Renal pelvis (tissue), 4 donors: Measurements from ENCODE around the gene ADAMTS5. TPM values are rescaled to one million over a fixed set of nuclear protein-coding genes. Genes with fewer than 3 reads are reported as not detected.

Source experiments
- DNase-seq: peaks from one replicate; pipeline ENCODE4 v3.0.0-alpha.2; 2013
- polyA plus RNA-seq, 3 donors: library from polyadenylated mRNA; unstranded; fragments of 120-200 nt; gene quantifications; one replicate each; pipeline ENCODE4 v1.2.1, GENCODE V29; 2013; ENCODE audit not compliant: insufficient read length in 3 of 3

Gene ADAMTS5
- polyA plus RNA-seq, 3 donors, result 16.0 to 18.0 (median 17.6) TPM

GRCh38 chr21:26956216-26956615 lies 10.7 kb downstream of the ADAMTS5 start:
- DNase-seq, result no peak

DNA sequence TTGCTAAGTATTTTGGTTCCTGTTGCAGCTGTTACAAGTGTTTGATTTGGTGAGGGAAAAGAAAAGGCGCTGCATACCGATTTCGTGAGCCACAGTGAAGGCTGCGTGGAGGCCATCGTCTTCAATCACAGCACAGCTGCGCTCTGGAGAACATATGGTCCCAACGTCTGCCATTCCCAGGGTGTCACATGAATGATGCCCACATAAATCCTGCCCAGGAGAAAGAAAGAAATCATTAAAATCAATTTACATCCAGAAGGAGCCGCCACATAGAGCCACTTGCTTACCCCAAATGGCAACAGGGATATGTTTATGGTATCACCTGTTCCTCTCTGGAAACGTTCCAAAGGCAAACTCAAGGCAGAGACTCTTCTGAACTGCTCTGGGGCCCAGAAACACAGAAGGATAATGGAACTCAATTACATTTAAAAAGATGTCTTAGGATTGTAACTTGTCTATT lies 12.2 kb downstream of the ADAMTS5 start:
- DNase-seq, result no peak

DNA sequence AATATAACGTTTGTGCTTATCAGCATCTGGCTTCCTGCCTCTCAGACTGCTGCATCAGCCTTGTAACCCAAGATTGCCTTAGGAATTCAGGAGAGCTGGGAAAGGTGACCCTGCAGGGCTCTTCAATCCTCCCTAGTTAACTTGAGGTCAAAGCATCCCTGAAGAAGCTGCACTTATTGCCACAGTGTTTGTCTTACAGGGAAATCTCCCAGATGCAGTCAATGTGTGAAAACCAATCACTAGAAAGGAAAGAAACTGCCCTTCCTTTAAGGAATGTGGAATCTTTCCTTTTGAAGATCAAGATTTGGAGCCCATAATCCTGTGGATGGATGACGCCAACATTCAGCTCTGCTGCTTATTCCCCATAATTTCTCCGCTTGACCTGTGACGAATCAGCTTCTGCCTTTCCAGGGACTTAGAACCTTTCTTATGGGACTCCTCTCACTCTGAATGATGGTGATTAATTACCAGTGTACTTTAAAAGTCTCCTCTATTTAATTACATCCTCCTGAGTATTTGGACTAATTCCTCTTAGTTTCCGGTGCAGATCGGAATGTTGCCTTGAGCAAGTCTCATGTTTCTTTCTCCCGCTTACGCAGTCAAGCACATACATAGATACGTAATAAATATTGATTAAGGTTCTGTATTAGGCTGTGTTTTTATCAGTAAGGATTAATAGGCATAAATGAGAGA lies 14.4 kb downstream of the ADAMTS5 start:
- peak; percentile 71 for DNase-seq

DNA sequence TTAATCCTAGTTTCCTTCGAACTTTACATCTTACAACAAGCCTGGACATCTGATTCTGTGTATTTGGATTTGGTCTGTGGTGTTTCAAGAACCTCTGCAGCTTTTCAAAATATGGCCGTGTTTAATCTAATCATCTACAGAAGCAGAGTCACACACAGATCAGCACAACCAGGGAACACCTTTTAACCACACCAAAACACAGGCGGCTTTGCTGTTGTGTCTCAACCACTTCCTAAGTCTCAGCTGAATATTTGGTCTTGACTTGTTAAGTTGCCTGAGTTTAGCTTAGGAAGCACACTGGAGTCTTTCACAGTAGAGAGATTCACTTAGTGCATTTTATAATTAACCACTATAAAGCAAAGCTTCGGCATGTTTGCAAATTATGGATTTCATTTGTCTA lies 17.1 kb downstream of the ADAMTS5 start:
- no peak for DNase-seq

DNA sequence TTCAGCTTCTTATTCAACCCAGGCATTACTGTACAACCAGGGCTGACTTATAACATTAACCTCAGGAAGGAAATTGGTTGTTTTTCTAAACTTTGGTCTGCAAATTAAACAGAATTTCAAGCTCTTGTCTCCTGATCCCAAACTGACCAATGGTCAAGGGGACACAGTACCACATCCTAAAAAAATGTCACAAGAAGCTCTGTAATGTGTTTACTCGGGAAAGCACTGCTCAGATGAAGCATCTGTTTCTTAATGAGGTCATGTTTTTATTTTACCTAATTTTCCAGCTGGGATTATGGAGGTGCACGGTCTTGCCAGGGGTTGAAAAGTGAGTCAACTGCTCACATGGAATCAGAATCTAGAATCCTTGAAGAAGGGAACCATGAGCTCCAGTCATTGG lies 18.7 kb downstream of the ADAMTS5 start:
- DNase-seq, result no peak

GRCh38 chr21:26946744-26947446 lies 20.0 kb downstream of the ADAMTS5 start:
- no peak for DNase-seq

DNA sequence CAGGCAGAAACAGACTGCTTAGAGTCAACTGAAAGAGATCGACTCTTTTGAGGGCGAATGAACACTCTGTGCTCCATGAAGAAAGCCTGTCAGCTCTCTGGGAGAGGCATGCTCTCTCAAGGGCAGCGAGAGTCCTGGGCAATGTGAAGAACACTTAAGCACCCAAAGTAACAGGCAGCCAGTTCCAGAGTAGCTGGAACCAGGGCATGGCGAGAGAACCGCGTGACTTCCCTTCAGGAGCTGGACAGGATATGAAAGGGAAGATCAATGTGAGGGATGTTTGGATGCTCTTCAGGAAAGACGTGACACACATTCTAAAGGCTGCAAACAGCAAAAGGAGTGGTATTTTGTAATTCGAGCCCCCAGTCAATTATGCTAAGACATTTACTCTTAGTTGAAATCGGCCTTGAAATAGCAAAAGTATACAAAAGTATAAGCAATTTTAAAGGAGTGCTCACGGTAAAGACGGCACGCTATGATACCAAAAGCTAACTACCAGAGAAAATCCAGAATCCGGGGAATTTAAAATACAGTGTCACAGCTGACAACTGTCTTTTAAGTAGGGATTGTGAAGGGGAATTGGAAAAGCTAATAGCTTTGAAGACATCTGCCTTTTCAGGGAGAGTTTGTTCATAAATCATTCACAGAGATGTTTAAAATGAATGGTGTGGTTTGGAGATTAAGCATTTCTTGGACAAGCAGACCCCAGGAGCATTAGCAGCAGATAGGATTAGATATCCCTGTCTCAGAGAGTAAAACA lies 20.8 kb downstream of the ADAMTS5 start:
- no peak for DNase-seq

- DNase-seq, result no peak
Observed at GRCh38 chr21:26943921-26944320, 23.0 kb downstream of the ADAMTS5 start.

GRCh38 chr21:26941421-26941820 lies 25.5 kb downstream of the ADAMTS5 start:
- DNase-seq, result no peak

DNA sequence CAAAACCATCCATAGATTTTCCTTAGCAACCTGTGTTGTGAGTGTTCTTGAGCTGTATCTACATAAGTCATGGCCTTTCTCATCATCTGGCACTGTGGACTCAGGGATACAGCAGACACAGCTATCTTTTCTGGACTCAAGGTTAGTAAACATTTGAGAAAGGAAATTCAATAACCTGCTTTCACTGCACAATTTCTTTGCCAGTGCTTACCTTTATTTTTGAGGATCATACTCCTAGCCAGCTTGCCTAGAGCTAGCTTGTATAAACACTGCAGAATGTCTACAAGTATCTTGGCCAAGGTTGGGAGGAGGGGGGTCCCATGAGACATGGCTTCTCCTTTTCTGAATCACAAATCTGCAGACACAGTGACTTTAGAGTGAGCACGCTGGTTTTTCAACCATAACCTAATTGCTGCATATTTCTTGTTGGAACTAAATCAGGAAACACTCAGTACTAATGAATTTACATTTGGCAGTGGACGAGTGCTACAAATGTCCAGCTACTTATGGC lies 27.2 kb downstream of the ADAMTS5 start:
- DNase-seq, result no peak

DNA sequence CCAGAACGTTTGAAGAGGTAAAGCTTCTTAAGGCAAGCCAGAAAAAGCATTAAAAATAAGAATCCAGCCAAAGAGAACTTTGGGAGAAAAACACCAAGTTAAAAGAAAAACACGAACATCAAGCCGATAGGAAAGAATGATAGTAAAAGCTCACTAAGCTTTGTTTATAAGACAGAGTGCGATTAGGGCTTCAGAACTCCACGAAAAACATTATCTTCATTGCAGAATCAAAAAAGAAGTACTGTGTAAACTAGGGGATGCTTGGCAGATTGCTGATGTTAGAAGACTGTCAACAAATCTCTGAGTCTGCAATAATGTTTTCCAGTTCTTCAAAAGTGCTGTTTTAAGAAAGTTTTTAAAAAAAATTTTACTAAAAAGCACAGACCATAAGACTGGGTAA lies 30.2 kb downstream of the ADAMTS5 start:
- no peak for DNase-seq

DNA sequence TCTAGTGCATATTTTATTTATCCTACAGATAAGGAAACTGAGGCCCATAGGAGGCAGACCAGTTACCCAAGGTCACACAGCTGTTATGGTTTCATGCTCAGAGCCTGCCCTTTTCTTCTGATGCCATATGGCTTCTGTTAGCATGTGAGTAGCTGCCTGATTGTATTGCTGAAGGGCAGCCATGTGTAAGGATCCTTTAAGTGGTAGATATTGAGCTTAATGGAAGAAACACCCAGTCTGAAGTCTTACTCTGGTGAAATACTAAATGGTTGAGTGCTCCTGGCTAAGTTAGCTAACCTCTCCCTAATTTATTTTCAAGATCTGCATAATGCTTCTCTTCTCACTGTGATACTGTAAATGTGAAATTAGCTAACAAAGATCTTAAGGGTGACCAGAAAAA lies 30.9 kb downstream of the ADAMTS5 start:
- no peak for DNase-seq

DNA sequence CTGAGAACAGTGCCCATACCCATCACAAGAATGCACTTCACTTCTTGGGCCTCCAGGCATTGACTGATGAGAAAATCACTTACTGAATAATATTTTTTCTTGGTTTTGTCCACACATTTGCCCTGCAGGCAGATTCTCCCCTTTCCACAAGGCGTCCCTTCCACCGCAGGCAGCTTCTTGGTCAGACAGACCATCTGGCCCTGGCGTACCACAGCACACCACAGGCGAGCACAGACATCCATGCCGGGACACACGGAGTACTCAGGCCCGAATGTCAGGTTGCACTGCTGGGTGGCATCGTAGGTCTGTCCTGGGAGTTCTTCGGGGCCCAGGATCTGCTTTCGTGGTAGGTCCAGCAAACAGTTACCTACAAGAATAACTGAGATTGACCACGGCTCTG lies 32.5 kb downstream of the ADAMTS5 start:
- no peak for DNase-seq

GRCh38 chr21:26933448-26933847 lies 33.4 kb downstream of the ADAMTS5 start:
- no peak for DNase-seq

- no peak for DNase-seq
Observed at GRCh38 chr21:26925636-26926035, 41.3 kb downstream of the ADAMTS5 start.

- no peak for DNase-seq
Observed at GRCh38 chr21:26925122-26925521, 41.8 kb downstream of the ADAMTS5 start.

DNA sequence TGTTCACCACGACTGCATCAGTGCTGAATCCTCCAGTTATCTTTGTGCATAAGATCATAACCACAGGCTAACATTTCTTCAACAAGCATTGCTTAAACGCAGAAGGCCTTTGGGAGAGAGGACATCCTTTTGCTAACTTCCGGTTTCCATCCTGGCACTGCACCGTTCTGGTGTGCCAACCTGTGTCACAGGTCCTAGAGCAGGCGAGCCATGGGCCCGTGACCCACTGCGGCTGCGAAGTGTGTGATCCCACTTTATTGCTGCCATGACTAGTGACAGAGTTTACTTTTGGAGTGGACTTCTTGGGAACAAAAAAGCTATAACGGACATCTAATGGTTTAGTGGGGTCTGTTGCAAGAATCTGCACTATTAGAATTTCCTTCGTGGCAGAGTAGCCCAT lies 42.9 kb downstream of the ADAMTS5 start:
- DNase-seq, result no peak

DNA sequence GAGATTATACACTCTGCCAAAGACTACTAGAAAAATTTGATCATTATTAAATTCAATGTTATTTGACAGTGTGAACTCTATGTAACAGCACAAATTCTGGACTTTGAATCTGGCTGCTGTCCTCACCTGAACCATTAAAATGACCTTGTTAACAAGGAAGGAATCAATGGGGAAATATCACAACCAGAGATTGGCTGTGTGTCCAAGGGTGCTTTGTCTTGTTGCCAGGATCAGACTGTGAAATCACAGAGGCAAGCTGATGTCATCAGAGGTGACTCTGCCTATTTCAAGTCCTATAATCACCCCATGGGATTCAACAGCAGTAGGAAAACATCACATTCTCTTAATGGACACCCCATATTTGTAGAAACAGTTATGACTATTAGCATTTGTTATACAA lies 46.8 kb downstream of the ADAMTS5 start:
- DNase-seq, result no peak

DNA sequence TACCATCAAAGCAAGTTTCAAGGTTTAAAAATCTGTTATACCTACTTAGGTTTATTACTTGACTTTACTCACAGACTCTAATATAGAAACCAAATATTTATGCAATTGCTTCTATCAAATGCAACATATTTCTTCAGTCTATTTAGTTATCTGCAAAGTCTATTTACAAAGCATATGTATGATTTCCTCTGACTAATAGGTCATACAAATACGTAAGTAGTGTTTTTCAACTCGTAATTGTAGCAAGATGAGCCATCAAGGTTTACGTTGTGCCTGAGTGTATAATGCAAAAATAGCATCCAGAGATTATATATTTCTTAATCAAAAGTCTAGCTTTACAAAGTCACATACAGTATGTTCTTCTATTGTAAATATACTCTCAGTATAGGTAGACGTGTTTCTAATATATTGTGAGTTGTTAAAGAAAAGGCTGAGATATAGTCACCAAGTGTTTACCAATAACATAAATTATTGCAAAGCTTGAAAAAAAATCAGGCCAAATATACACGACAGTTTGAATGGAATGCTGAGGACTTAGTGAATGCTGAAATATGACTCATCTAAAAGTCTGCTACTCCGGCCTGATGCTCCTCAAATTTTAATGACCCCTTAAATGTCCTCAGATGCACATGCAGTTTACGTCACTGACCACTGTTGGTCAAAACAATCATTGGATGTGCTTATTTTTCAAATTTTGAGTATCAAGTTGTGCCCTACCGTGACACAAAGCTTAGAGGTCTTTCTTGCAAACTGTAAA lies 48.4 kb downstream of the ADAMTS5 start:
- DNase-seq, result no peak

- no peak for DNase-seq
Observed at GRCh38 chr21:26916799-26917198, 50.1 kb downstream of the ADAMTS5 start.

DNA sequence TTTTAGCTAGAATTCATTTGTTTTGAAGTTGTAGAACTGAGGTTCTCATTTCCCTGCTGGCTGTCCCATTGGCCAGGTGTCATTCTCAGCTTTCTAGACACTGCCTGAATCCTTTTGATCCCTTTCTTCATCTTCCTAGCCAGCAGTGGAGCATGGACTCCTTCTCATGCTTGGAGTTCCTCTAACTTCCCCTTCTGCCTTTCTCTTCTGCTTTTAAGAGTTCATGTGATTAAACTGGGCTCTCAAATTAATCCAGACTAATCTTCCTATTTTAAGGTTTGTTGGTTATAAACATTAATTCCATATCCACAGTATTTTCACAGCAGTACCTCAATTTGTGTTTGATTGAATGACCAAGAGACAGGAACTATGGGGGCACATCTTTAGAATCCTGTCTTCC lies 52.3 kb downstream of the ADAMTS5 start:
- DNase-seq, result no peak

- DNase-seq, result no peak
Observed at GRCh38 chr21:26912466-26912865, 54.4 kb downstream of the ADAMTS5 start.
